SK-N-SH treated with all-trans-retinoic acid at 6 μM for 48 hours (cell line): ENCODE results near the gene TMEM9.

Source experiments
- ATAC-seq: fragments of 200-7000 bp; cut with Tn5 transposase; 3 replicates; pipeline ENCODE4 v1.9.1; 2020; ENCODE audit warnings: mild to moderate bottlenecking, moderate library complexity
- ARNTL ChIP-seq: fragments of 450-650 bp; formaldehyde crosslinking; IDR thresholded peaks from 2 replicates; pipeline ENCODE4 v1.5.0; 2020; ENCODE audit warnings: low read depth, mild to moderate bottlenecking, moderate library complexity, borderline replicate concordance
- CSDC2 ChIP-seq: fragments of 250-450 bp; sonication (Bioruptor Pico); IDR thresholded peaks from 2 replicates; pipeline ENCODE4 v1.5.0; 2020; ENCODE audit warnings: mild to moderate bottlenecking, moderate library complexity
- ISL1 ChIP-seq: fragments of 250-450 bp; sonication (Bioruptor Pico); IDR thresholded peaks from 2 replicates; pipeline ENCODE4 v2.1.2; 2022; ENCODE audit warnings: mild to moderate bottlenecking, moderate library complexity
- OSR1 ChIP-seq: fragments of 250-450 bp; sonication (Bioruptor Pico); IDR thresholded peaks from 2 replicates; pipeline ENCODE4 v1.8.0; 2022; ENCODE audit warnings: moderate library complexity, mild to moderate bottlenecking, inconsistent platforms
- PPARA ChIP-seq: fragments of 250-450 bp; sonication (Bioruptor Pico); IDR thresholded peaks from 2 replicates; pipeline ENCODE4 v1.5.0; 2020; ENCODE audit warnings: mild to moderate bottlenecking, borderline replicate concordance
- RARB ChIP-seq: fragments of 250-450 bp; sonication (Bioruptor Pico); IDR thresholded peaks from 2 replicates; pipeline ENCODE4 v1.8.0; 2021; ENCODE audit warnings: mild to moderate bottlenecking, moderate library complexity
- SNAI2 ChIP-seq: fragments of 250-450 bp; sonication (Bioruptor Pico); IDR thresholded peaks from 2 replicates; pipeline ENCODE4 v1.5.0; 2020; ENCODE audit warnings: mild to moderate bottlenecking, moderate library complexity
- TCF4 ChIP-seq: fragments of 250-450 bp; sonication (Bioruptor Pico); IDR thresholded peaks from 2 replicates; pipeline ENCODE4 v1.8.0; 2021; ENCODE audit warnings: mild to moderate bottlenecking, moderate library complexity, borderline replicate concordance
- TOX ChIP-seq: fragments of 250-450 bp; sonication (Bioruptor Pico); IDR thresholded peaks from 2 replicates; pipeline ENCODE4 v1.8.0; 2021; ENCODE audit warnings: mild to moderate bottlenecking, moderate library complexity, borderline replicate concordance
- ZC3H10 ChIP-seq: fragments of 250-450 bp; sonication (Bioruptor Pico); IDR thresholded peaks from 2 replicates; pipeline ENCODE4 v1.5.1; 2021; ENCODE audit warnings: mild to moderate bottlenecking, moderate library complexity
- ZFP30 ChIP-seq: fragments of 450-650 bp; formaldehyde crosslinking; IDR thresholded peaks from 2 replicates; pipeline ENCODE4 v1.5.0; 2022; ENCODE audit warnings: mild to moderate bottlenecking, moderate library complexity
- ZNF565 ChIP-seq: fragments of 450-650 bp; formaldehyde crosslinking; conservative IDR thresholded peaks from 2 replicates; pipeline ENCODE4 v1.5.0; 2020; ENCODE audit warnings: low read depth, mild to moderate bottlenecking, moderate library complexity
- ZNF70 ChIP-seq: fragments of 450-650 bp; formaldehyde crosslinking; IDR thresholded peaks from 2 replicates; pipeline ENCODE4 v1.5.0; 2020; ENCODE audit warnings: mild to moderate bottlenecking, moderate library complexity
- ZNF8 ChIP-seq: fragments of 450-650 bp; formaldehyde crosslinking; IDR thresholded peaks from 2 replicates; pipeline ENCODE4 v1.5.0; 2020; ENCODE audit warnings: mild to moderate bottlenecking, moderate library complexity
- TF ChIP-seq, protein P1 (sequence below): fragments of 250-450 bp; sonication (Bioruptor Pico); IDR thresholded peaks from 2 replicates; pipeline ENCODE4 v1.5.1; 2021; ENCODE audit warnings: mild to moderate bottlenecking, moderate library complexity
- TF ChIP-seq, protein P2 (sequence below): fragments of 250-450 bp; sonication (Bioruptor Pico); IDR thresholded peaks from 2 replicates; pipeline ENCODE4 v1.8.0; 2021; ENCODE audit warnings: low read depth, mild to moderate bottlenecking, moderate library complexity, borderline replicate concordance
- TF ChIP-seq, protein P3 (sequence below): fragments of 250-450 bp; sonication (Bioruptor Pico); IDR thresholded peaks from 2 replicates; pipeline ENCODE4 v1.8.0; 2020; ENCODE audit warnings: mild to moderate bottlenecking, moderate library complexity, borderline replicate concordance
- TF ChIP-seq, protein P4 (sequence below): fragments of 250-450 bp; sonication (Bioruptor Pico); IDR thresholded peaks from 2 replicates; pipeline ENCODE4 v1.5.1; 2020; ENCODE audit warnings: low read depth, mild to moderate bottlenecking, moderate library complexity

Gene TMEM9

DNA sequence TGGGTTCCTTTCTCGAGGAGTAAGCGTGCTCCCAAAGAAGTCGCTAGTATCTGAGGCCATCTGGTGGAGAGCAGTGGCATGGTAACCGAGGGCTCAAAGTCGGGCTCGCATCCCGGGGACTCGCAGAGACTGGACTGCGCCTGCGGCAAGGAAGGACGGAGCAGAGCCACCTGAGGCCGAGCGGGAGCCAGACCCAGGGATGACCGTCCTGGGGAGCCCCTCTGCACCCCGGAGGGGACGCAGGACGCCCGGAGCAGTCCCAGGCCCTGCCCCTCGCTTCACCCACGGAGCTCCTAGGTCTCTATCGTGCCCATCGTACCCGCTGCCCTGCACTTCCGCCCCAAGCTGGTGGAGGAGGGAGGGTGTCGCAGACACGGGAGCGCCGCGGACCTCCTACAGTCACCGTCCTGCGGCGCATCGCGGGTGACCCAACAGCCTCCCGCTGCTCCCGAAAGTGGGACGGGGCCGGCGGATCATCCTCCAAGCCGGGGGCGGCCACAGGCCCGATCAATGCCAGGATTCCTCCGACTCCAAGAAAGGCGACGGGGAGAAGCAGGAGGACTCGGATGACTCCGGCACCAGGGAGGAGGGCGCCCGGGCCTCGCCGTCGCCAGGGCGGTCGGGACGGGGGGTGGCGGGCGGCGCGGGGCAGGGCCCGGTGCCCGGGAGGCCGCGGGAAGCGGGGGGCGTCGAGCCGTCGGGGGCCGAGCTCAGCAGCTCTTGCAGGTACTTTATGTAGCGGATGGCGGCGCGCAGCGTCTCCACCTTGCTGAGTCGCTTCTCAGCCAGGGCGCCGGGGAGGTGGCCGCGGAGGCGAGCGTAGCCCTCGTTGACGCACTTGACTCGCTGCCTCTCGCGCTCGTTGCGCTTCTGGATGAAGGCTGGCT lies 39.8 kb downstream of the TMEM9 start:
- TF ChIP-seq ZNF565 (CRISPR knock-in tag): no peak
- TF ChIP-seq, protein P1, sequence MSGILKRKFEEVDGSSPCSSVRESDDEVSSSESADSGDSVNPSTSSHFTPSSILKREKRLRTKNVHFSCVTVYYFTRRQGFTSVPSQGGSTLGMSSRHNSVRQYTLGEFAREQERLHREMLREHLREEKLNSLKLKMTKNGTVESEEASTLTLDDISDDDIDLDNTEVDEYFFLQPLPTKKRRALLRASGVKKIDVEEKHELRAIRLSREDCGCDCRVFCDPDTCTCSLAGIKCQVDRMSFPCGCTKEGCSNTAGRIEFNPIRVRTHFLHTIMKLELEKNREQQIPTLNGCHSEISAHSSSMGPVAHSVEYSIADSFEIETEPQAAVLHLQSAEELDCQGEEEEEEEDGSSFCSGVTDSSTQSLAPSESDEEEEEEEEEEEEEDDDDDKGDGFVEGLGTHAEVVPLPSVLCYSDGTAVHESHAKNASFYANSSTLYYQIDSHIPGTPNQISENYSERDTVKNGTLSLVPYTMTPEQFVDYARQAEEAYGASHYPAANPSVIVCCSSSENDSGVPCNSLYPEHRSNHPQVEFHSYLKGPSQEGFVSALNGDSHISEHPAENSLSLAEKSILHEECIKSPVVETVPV (CRISPR knock-in tag): no peak
- TF ChIP-seq OSR1: no peak
- no peak for TF ChIP-seq TOX (CRISPR knock-in tag)
- TF ChIP-seq ISL1 (CRISPR knock-in tag): no peak
- TF ChIP-seq ZFP30 (CRISPR knock-in tag): no peak
- no peak for TF ChIP-seq ARNTL (CRISPR knock-in tag)
- TF ChIP-seq ZC3H10 (CRISPR knock-in tag): no peak
- TF ChIP-seq TCF4 (CRISPR knock-in tag): no peak
- TF ChIP-seq, protein P2, sequence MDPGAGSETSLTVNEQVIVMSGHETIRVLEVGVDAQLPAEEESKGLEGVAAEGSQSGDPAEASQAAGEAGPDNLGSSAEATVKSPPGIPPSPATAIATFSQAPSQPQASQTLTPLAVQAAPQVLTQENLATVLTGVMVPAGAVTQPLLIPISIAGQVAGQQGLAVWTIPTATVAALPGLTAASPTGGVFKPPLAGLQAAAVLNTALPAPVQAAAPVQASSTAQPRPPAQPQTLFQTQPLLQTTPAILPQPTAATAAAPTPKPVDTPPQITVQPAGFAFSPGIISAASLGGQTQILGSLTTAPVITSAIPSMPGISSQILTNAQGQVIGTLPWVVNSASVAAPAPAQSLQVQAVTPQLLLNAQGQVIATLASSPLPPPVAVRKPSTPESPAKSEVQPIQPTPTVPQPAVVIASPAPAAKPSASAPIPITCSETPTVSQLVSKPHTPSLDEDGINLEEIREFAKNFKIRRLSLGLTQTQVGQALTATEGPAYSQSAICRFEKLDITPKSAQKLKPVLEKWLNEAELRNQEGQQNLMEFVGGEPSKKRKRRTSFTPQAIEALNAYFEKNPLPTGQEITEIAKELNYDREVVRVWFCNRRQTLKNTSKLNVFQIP: no peak
- no peak for TF ChIP-seq RARB (CRISPR knock-in tag)
- TF ChIP-seq, protein P3, sequence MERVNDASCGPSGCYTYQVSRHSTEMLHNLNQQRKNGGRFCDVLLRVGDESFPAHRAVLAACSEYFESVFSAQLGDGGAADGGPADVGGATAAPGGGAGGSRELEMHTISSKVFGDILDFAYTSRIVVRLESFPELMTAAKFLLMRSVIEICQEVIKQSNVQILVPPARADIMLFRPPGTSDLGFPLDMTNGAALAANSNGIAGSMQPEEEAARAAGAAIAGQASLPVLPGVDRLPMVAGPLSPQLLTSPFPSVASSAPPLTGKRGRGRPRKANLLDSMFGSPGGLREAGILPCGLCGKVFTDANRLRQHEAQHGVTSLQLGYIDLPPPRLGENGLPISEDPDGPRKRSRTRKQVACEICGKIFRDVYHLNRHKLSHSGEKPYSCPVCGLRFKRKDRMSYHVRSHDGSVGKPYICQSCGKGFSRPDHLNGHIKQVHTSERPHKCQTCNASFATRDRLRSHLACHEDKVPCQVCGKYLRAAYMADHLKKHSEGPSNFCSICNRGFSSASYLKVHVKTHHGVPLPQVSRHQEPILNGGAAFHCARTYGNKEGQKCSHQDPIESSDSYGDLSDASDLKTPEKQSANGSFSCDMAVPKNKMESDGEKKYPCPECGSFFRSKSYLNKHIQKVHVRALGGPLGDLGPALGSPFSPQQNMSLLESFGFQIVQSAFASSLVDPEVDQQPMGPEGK (CRISPR knock-in tag): no peak
- TF ChIP-seq, protein P4, sequence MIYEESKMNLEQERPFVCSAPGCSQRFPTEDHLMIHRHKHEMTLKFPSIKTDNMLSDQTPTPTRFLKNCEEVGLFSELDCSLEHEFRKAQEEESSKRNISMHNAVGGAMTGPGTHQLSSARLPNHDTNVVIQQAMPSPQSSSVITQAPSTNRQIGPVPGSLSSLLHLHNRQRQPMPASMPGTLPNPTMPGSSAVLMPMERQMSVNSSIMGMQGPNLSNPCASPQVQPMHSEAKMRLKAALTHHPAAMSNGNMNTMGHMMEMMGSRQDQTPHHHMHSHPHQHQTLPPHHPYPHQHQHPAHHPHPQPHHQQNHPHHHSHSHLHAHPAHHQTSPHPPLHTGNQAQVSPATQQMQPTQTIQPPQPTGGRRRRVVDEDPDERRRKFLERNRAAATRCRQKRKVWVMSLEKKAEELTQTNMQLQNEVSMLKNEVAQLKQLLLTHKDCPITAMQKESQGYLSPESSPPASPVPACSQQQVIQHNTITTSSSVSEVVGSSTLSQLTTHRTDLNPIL (CRISPR knock-in tag): no peak
- no peak for TF ChIP-seq ZNF70 (CRISPR knock-in tag)
- no peak for TF ChIP-seq CSDC2 (CRISPR knock-in tag)
- peak; percentile 99 for ATAC-seq

DNA sequence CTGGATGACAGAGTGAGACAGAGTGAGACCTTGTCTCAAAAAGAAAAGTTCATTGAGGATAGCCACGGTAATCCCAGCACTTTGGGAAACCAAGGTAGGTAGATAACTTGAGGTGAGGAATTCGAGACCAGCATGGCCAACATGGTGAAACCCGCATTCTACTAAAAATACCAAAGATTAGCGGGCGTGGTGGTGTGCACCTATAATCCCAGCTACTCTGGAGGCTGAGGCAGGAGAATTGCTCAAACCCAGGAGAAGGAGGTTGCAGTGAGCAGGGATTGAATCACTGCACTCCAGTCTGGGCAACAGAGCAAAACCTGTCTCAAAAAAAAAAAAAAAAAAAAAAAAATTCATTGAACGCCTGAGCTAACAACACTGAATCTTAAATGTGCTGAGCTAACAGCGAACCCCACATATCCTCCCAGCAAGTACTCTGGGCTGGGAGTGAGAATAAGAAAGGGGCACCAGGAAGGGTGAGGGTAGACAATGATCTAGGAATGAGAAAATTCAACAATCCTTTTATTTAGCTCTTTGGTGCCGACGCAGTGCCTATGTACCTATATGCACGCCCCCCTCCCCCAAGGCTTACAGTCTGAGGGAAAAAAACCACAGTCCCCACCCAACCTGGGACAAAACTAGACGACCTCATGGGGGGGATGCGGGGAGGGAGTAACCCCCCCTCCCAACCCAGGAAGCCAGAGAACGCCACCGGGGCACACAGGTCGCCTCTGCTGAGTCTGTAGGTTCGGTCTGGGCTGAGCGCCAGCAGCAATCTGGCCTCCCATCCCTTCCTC lies 40.6 kb downstream of the TMEM9 start:
- no peak; the same call in 1 of the 3 replicates for ATAC-seq

More for the DNA sequence above, 40.6 kb downstream of the TMEM9 start:
- TF ChIP-seq ZC3H10 (CRISPR knock-in tag) (no peak), TOX (CRISPR knock-in tag) (no peak), ZNF565 (CRISPR knock-in tag) (no peak), PPARA (CRISPR knock-in tag) (no peak), ZFP30 (CRISPR knock-in tag) (no peak), CSDC2 (CRISPR knock-in tag) (no peak), ZNF8 (no peak), SNAI2 (CRISPR knock-in tag) (no peak), ISL1 (CRISPR knock-in tag) (no peak), ARNTL (CRISPR knock-in tag) (no peak)
- TF ChIP-seq, protein P4 (CRISPR knock-in tag): no peak
- TF ChIP-seq, protein P2: no peak
